ENCODE data around the gene USP24.
"Not testable (repeated sequence)": the region's sequence is repeated elsewhere in the genome, so short reads cannot be mapped to it uniquely, and the experiment has no call there.

USP24 gene

GRCh38 chr1:55033265-55033614 is 181.9 kb downstream of the USP24 start:
- no peak overlapping the region for H3K4me3 Mint-ChIP-seq
- H3K36me3 Mint-ChIP-seq, result no peaks in the 10 kb centered on the region
- no peaks in the 10 kb centered on the region for H3K4me1 Mint-ChIP-seq
- ATAC-seq (no peak), DNase-seq (ENCODE audit: low spot score in 2 of 2) (no peak)
- H3K27ac Mint-ChIP-seq, result no peak overlapping the region
- no peaks in the 10 kb centered on the region for H3K9me3 Mint-ChIP-seq

GRCh38 chr1:55031098-55031497 is 184.1 kb downstream of the USP24 start:
- H3K4me3 Mint-ChIP-seq; H3K27ac Mint-ChIP-seq; DNase-seq (ENCODE audit: low spot score in 2 of 2); H3K36me3 Mint-ChIP-seq; H3K4me1 Mint-ChIP-seq; ATAC-seq; H3K9me3 Mint-ChIP-seq: not testable (repeated sequence)

- Mint-ChIP-seq H3K4me1 (peaks cover 18% of the 10 kb centered on the region), H3K27ac (peak overlapping the region; percentile 51)
- not testable (repeated sequence) for H3K4me3 Mint-ChIP-seq; ATAC-seq; H3K9me3 Mint-ChIP-seq; H3K36me3 Mint-ChIP-seq; DNase-seq (ENCODE audit: low spot score in 2 of 2)
Observed at GRCh38 chr1:55026682-55027081, 188.5 kb downstream of the USP24 start.

GRCh38 chr1:55024163-55024562 is 191.0 kb downstream of the USP24 start:
- H3K9me3 Mint-ChIP-seq; H3K36me3 Mint-ChIP-seq; ATAC-seq; H3K4me3 Mint-ChIP-seq; H3K27ac Mint-ChIP-seq; DNase-seq (ENCODE audit: low spot score in 2 of 2): not testable (repeated sequence)
- peaks cover 18% of the 10 kb centered on the region for H3K4me1 Mint-ChIP-seq

- ATAC-seq (peak; percentile 98), DNase-seq (ENCODE audit: low spot score in 2 of 2) (peak; percentile 64 to 86)
- H3K9me3 Mint-ChIP-seq, result no peaks in the 10 kb centered on the region
- H3K4me3 Mint-ChIP-seq, result no peak overlapping the region
- H3K27ac Mint-ChIP-seq, result no peak overlapping the region
- H3K4me1 Mint-ChIP-seq, result peaks cover 18% of the 10 kb centered on the region
- no peaks in the 10 kb centered on the region for H3K36me3 Mint-ChIP-seq
Observed at GRCh38 chr1:55021942-55022546, 193.1 kb downstream of the USP24 start.

- Mint-ChIP-seq H3K4me1 (peaks cover 7% of the 10 kb centered on the region), H3K9me3 (no peaks in the 10 kb centered on the region), H3K4me3 (no peak overlapping the region), H3K36me3 (no peaks in the 10 kb centered on the region), H3K27ac (no peak overlapping the region)
- DNase-seq (ENCODE audit: low spot score in 2 of 2) (no peak), ATAC-seq (no peak)
Observed at GRCh38 chr1:55018395-55018794, 196.8 kb downstream of the USP24 start.
